SJCRH30 (cell line): ENCODE results near the gene HSD17B4. TPM values are rescaled to one million over a fixed set of nuclear protein-coding genes. Genes with fewer than 3 reads are reported as not detected.
"Not testable (repeated sequence)": the region's sequence is repeated elsewhere in the genome, so short reads cannot be mapped to it uniquely, and the experiment has no call there.

Source experiments
- DNase-seq, 2 experiments: peaks; one replicate each; pipeline ENCODE4 v3.0.0-alpha.2; 2015 to 2020
- H3K27ac ChIP-seq: fragments of 250-450 bp; sonication (Bioruptor Pico); 2 replicates; pipeline ENCODE4 v1.5.1; 2020; ENCODE audit warnings: mild to moderate bottlenecking, moderate library complexity
- H3K27me3 ChIP-seq: fragments of 250-450 bp; sonication (Bioruptor Pico); 2 replicates; pipeline ENCODE4 v1.5.1; 2020; ENCODE audit warnings: mild to moderate bottlenecking, moderate library complexity
- H3K36me3 ChIP-seq: fragments of 250-450 bp; sonication (Bioruptor Pico); 2 replicates; pipeline ENCODE4 v1.5.1; 2020; ENCODE audit warnings: mild to moderate bottlenecking, moderate library complexity
- H3K4me1 ChIP-seq: fragments of 250-450 bp; sonication (Bioruptor Pico); 2 replicates; pipeline ENCODE4 v1.5.1; 2020; ENCODE audit warnings: mild to moderate bottlenecking, moderate library complexity
- H3K4me3 ChIP-seq: fragments of 250-450 bp; sonication (Bioruptor Pico); 2 replicates; pipeline ENCODE4 v1.5.1; 2020; ENCODE audit warnings: mild to moderate bottlenecking, moderate library complexity
- H3K9me3 ChIP-seq: fragments of 250-450 bp; sonication (Bioruptor Pico); replicated peaks from 2 replicates; pipeline ENCODE4 v1.5.1; 2020; ENCODE audit warnings: mild to moderate bottlenecking, moderate library complexity
- total RNA-seq: library from RNA; depleted of rRNA; stranded (reverse); fragments of >200 nt; shearing (Covaris generic); gene quantifications from 2 replicates; pipeline ENCODE4 v1.2.3, GENCODE V29; 2014; rRNA removed

Gene HSD17B4, protein sequence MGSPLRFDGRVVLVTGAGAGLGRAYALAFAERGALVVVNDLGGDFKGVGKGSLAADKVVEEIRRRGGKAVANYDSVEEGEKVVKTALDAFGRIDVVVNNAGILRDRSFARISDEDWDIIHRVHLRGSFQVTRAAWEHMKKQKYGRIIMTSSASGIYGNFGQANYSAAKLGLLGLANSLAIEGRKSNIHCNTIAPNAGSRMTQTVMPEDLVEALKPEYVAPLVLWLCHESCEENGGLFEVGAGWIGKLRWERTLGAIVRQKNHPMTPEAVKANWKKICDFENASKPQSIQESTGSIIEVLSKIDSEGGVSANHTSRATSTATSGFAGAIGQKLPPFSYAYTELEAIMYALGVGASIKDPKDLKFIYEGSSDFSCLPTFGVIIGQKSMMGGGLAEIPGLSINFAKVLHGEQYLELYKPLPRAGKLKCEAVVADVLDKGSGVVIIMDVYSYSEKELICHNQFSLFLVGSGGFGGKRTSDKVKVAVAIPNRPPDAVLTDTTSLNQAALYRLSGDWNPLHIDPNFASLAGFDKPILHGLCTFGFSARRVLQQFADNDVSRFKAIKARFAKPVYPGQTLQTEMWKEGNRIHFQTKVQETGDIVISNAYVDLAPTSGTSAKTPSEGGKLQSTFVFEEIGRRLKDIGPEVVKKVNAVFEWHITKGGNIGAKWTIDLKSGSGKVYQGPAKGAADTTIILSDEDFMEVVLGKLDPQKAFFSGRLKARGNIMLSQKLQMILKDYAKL
- total RNA-seq, result 140 and 141 TPM in 2 replicates

DNA sequence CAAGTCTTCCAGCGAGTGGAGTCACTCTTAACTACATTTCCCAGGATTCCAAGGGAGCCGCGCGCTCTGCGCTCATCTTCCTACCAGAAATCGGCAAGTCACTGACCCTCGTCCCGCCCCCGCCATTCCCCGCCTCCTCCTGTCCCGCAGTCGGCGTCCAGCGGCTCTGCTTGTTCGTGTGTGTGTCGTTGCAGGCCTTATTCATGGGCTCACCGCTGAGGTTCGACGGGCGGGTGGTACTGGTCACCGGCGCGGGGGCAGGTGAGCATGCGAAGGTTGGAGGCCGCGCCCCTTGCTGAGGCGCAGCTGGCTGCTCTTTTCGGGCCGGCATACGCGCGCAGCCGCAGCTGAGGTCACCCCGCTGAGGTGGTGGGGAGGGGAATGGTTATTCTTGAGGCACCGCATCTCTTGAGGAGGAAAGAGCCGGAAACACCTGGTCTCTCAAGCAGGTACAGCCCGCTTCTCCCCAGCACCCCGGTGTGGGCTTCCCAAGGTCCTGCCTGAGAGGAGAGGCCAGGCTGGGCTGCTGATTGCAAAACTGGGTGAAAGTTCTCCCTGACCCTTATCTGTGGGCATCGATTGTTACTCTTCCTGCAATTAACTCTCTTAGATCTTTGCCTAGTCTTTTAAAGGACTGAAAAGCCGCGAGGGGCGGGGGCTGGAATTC is at the start of gene HSD17B4:
HSD17B4 (plus strand) TSS at position 125 of the 667 bp plus-strand sequence; CDS start at position 204, 79 bp downstream.
- Histone ChIP-seq H3K9me3 (peaks cover 6% of the 10 kb centered on the region), H3K4me3 (peak within 1 kb of the TSS; percentile 96), H3K27ac (peak within 1 kb of the TSS; percentile 66), H3K4me1 (0 out of 2 replicates have a peak, but pooled peaks cover 4% of the 10 kb centered on the region), H3K27me3 (no peaks in the 10 kb centered on the region), H3K36me3 (no peaks in the 10 kb centered on the region; the same call in 1 of the 2 replicates)
- DNase-seq, result peak; percentile 86 to 91

DNA sequence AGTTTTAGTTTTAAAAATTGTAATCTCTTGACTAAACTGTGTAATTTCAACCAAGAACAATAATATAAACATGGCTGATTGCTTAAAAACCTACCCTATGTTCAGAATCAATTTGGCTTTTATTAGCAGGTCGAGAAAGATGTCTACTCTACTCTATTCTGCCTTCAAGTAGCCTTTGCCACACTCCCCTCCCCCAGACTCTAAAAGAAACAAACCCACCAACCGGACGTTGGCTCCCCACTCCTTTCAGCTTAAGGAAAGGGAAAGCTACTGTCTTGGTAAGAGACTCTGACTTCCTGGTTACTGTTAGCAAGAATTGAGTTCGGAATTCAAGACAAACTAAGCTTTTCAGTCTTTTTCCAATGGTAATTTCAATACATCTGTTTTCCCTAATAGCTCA is 49.7 kb upstream of the HSD17B4 start:
- Histone ChIP-seq H3K4me1 (peaks cover 7% of the 10 kb centered on the region; the same call in 1 of the 2 replicates), H3K27me3 (no peaks in the 10 kb centered on the region), H3K9me3 (no peaks in the 10 kb centered on the region), H3K27ac (no peak overlapping the region), H3K4me3 (no peak overlapping the region), H3K36me3 (no peaks in the 10 kb centered on the region)
- DNase-seq, result no peak

GRCh38 chr5:119404033-119404432 is 48.3 kb upstream of the HSD17B4 start:
- Histone ChIP-seq H3K4me1 (peaks cover 7% of the 10 kb centered on the region; the same call in 1 of the 2 replicates), H3K27me3 (no peaks in the 10 kb centered on the region), H3K4me3 (no peak overlapping the region), H3K27ac (no peak overlapping the region), H3K9me3 (no peaks in the 10 kb centered on the region), H3K36me3 (no peaks in the 10 kb centered on the region)
- no peak for DNase-seq

- no peak overlapping the region for H3K4me3 ChIP-seq
- H3K9me3 ChIP-seq, result no peaks in the 10 kb centered on the region
- H3K36me3 ChIP-seq, result no peaks in the 10 kb centered on the region
- H3K27me3 ChIP-seq, result no peaks in the 10 kb centered on the region
- H3K4me1 ChIP-seq, result peaks cover 1% of the 10 kb centered on the region; the same call in 1 of the 2 replicates
- H3K27ac ChIP-seq, result no peak overlapping the region
- DNase-seq, result no peak
Observed at GRCh38 chr5:119405419-119405818, 46.9 kb upstream of the HSD17B4 start.

GRCh38 chr5:119406551-119407110 is 45.7 kb upstream of the HSD17B4 start:
- no peaks in the 10 kb centered on the region for H3K4me1 ChIP-seq
- no peaks in the 10 kb centered on the region for H3K36me3 ChIP-seq
- no peak overlapping the region for H3K27ac ChIP-seq
- no peak for DNase-seq
- no peaks in the 10 kb centered on the region for H3K9me3 ChIP-seq
- H3K27me3 ChIP-seq, result no peaks in the 10 kb centered on the region
- H3K4me3 ChIP-seq, result no peak overlapping the region

DNA sequence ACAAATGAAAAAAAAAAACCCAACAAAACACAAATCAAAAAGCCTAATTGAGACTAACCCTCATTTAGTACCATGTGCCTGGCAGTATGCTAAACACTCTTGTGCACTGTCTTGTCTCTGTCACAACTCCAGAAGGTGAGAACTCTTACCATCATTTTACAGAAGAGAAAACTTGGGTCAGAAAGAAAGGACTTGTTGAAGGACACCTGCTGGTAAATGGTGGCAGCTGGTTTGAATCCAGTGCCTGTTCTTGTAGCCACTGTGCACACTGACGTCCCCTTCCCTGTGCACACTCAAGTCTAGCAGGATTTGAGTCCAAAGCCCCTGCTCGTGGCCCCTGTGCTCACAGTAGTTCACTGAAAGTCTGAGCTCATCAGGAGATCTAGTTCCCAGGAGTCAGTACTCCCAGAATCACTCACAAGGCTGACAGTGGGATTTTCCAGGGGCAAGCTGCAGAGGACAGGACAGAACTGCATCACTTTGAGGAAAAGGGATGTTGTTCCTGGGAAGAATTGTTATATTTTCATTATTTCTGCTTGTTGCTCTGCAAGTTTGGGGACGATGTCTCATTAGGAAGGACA is 43.0 kb upstream of the HSD17B4 start:
- no peak for DNase-seq
- Histone ChIP-seq H3K4me1 (no peaks in the 10 kb centered on the region), H3K27me3 (no peaks in the 10 kb centered on the region), H3K36me3 (no peaks in the 10 kb centered on the region), H3K4me3 (no peak overlapping the region), H3K27ac (no peak overlapping the region), H3K9me3 (no peaks in the 10 kb centered on the region)

GRCh38 chr5:119410448-119411159 is 41.7 kb upstream of the HSD17B4 start:
- Histone ChIP-seq H3K36me3 (no peaks in the 10 kb centered on the region), H3K4me1 (no peaks in the 10 kb centered on the region), H3K27ac (no peak overlapping the region), H3K27me3 (no peaks in the 10 kb centered on the region), H3K9me3 (no peaks in the 10 kb centered on the region), H3K4me3 (no peak overlapping the region)
- no peak for DNase-seq

- peak overlapping the region; percentile 29; the same call in 1 of the 2 replicates for H3K27ac ChIP-seq
- H3K4me1 ChIP-seq, result no peaks in the 10 kb centered on the region
- H3K36me3 ChIP-seq, result no peaks in the 10 kb centered on the region
- peak; percentile 69 to 91 for DNase-seq
- H3K4me3 ChIP-seq, result peak overlapping the region; percentile 60
- no peaks in the 10 kb centered on the region for H3K27me3 ChIP-seq
- no peaks in the 10 kb centered on the region for H3K9me3 ChIP-seq
Observed at GRCh38 chr5:119411361-119412278, 40.7 kb upstream of the HSD17B4 start.

DNA sequence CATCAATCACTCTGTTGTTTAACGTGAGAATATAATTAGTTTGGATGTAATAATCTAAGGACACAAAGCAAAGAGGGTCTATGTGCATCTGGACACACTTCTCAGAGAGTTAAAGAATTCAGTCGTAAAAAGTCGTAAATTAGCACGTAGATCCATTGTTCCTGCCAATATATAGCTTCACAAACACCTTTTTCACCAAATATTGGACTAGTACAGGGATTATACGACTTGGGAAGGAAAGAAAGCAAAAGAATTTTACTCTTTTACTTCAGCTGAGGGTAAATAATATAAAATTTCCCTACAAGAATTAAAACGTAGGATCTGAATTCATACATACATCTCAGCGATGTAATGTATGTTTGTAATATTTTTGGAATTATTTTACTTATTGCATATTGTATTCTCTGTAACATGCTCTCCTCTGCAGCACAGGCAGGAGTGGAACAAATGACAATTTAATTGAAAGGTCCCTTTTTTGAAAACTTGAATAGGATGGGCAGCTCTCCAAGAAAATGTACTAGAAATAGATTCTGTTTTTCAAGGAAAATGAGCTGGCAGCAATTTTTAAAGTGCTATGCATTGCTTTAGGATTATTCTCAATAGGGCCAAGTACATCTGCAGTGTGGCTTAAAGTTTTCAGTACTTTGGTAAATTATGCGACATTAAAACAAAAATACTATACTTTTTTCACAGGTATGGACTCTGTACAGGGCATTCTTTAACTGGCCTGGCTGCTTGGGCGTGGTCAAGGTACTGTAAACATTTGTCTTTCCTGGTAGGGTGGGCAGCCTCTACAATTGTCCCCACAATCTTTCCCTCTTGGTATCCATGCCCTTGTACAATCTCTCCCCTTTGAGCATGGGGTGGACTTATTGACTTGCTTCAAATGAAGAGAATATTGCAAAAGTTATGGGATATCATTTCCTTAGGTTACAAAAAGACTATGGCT is 39.7 kb upstream of the HSD17B4 start:
- no peaks in the 10 kb centered on the region for H3K27me3 ChIP-seq
- H3K36me3 ChIP-seq, result no peaks in the 10 kb centered on the region
- H3K4me3 ChIP-seq, result peak overlapping the region; percentile 60
- no peak for DNase-seq
- no peak overlapping the region for H3K27ac ChIP-seq
- no peaks in the 10 kb centered on the region for H3K9me3 ChIP-seq
- no peaks in the 10 kb centered on the region for H3K4me1 ChIP-seq

DNA sequence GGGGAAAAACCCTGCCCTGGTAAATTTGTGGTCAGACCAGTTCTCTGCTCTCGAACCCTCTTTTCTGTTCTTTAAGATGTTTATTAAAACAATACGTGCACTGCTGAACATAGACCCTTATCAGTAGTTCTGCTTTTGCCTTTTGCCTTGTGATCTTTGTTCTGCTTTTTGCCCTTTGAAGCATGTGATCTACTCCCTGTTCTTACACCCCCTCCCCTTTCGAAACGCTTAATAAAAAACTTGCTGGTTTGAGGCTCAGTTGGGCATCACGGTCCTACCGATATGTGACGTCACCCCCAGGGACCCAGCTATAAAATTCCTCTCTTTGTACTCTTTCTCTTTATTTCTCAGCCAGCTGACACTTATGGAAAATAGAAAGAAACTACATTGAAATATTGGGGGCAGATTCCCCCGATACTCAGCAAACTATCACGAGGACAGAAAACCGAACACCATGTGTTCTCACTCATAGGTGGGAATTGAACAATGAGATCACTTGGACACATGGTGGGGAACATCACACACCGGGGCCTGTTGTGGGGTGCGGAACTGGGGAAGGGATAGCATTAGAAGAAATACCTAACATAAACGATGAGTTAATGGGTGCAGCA is 38.1 kb upstream of the HSD17B4 start:
- not testable (repeated sequence) for H3K4me1 ChIP-seq, H3K27me3 ChIP-seq, H3K27ac ChIP-seq, H3K9me3 ChIP-seq, H3K36me3 ChIP-seq, DNase-seq, H3K4me3 ChIP-seq

DNA sequence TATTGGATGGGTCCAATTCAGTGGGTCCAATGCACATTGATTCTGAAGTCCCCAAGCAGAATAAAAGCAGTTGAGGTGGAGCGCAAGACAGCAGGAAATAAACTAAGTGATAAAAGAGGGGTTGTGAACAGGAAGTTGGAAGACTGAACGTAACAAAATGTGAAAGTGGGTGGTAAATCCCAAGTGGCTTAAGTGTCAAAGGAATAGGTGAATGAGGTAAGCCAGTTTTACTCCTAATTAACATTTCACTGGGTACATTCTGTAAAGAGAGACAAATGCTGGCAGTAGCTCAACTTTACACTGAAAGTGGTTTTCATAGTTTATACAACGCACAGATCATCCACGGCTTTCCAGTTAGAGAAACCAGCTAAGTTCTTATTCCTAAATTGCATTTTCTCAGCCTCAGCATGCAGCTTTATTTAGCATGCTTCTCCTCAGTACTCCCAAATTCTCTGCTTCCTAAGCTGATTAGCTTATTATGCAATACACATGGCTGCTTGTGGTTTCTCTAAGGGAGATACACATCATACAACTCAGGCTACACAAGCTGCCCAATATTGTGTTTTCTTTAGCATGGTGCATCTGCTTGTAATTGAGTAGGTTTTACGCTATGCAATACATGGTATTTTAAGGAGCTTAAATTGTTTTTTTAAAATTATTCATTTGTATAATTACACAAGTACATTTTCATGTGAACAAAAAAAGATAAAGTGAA is 34.2 kb upstream of the HSD17B4 start:
- Histone ChIP-seq H3K9me3 (no peaks in the 10 kb centered on the region), H3K4me1 (no peaks in the 10 kb centered on the region), H3K4me3 (no peak overlapping the region), H3K36me3 (no peaks in the 10 kb centered on the region), H3K27ac (no peak overlapping the region), H3K27me3 (no peaks in the 10 kb centered on the region)
- DNase-seq, result peak in 1 of 2 experiments; percentile 34
